A549 (cell line): ENCODE measurements around the gene DCTN3. TPM values are rescaled to one million over a fixed set of nuclear protein-coding genes. Genes with fewer than 3 reads are reported as not detected.

Experiments used
- ATAC-seq, 2 experiments: fragments of 200-7000 bp in 1 of 2; fragments of >200 bp in 1 of 2; cut with Nextera tagmentation in 1 of 2; cut with Tn5 transposase in 1 of 2; 3 replicates each; pipeline versions ENCODE4 v1.8.0 to v1.9.1; 2018 to 2020; ENCODE audit warnings: mild to moderate bottlenecking in 1 of 2, moderate library complexity in 1 of 2
- CTCF ChIA-PET: fragments of 300-600 bp; sonication (Branson Sonifier 250); formaldehyde crosslinking; extraction: SDS; loops from one replicate; lab custom pipeline; 2021; ENCODE audit warnings: antibody characterized with exemption, inconsistent platforms; lab: Yijun Ruan, JAX
- POLR2A ChIA-PET: fragments of 350-600 bp; formaldehyde crosslinking; extraction: SDS; loops from one replicate; lab custom pipeline; 2021; ENCODE audit warnings: antibody characterized with exemption, inconsistent platforms; lab: Yijun Ruan, JAX
- DNase-seq, 2 experiments: peaks; one replicate each; pipeline versions ENCODE4 v3.0.0 to v3.0.0-alpha.2; 2011 to 2016; ENCODE audit warnings: low read depth in 1 of 2, low spot score in 1 of 2
- FAIRE-seq: peaks from 2 replicates; lab custom pipeline; 2011; peaks lifted over from hg19 to GRCh38; lab: Jason Lieb, UNC
- H3K27ac ChIP-seq, 2 experiments: fragments of >200 bp; sonication (Bioruptor Twin); formaldehyde crosslinking; 3 replicates each; pipeline ENCODE4 v1.5.1; 2016 to 2017
- H3K4me1 ChIP-seq: fragments of >200 bp; sonication (Bioruptor Twin); formaldehyde crosslinking; 3 replicates; pipeline ENCODE4 v1.6.1; 2016
- H3K4me2 ChIP-seq: fragments of >200 bp; sonication (Bioruptor Twin); formaldehyde crosslinking; 3 replicates; pipeline ENCODE4 v1.6.1; 2016
- H3K4me3 ChIP-seq: fragments of >200 bp; sonication (Bioruptor Twin); formaldehyde crosslinking; 3 replicates; pipeline ENCODE4 v1.5.1; 2016
- H3K9me3 ChIP-seq: fragments of >200 bp; sonication (Bioruptor Twin); formaldehyde crosslinking; 3 replicates; pipeline ENCODE4 v1.6.1; 2016
- CHD2 ChIP-seq: fragments of 150-350 bp; IDR thresholded peaks from 2 replicates; pipeline ENCODE4 v1.6.1; 2014; ENCODE audit warnings: low read length; ENCODE audit not compliant: partially characterized antibody
- EHMT2 ChIP-seq: fragments of 200-600 bp; sonication (generic); IDR thresholded peaks from 2 replicates; pipeline ENCODE4 v1.6.1; 2016; ENCODE audit warnings: antibody characterized with exemption, low read depth, mild to moderate bottlenecking, moderate library complexity
- ESRRA ChIP-seq: fragments of 150-350 bp; IDR thresholded peaks from 2 replicates; pipeline ENCODE4 v1.6.1; 2014; ENCODE audit warnings: mild to moderate bottlenecking, low read length, borderline replicate concordance
- FOSB ChIP-seq: fragments of 250-450 bp; sonication (Bioruptor Pico); IDR thresholded peaks from 2 replicates; pipeline ENCODE4 v1.5.0; 2020; ENCODE audit warnings: mild to moderate bottlenecking, moderate library complexity
- HDAC2 ChIP-seq: fragments of 200-600 bp; sonication (generic); IDR thresholded peaks from 2 replicates; pipeline ENCODE4 v1.6.1; 2016
- HOXB13 ChIP-seq: fragments of 250-450 bp; sonication (Bioruptor Pico); IDR thresholded peaks from 2 replicates; pipeline ENCODE4 v1.5.0; 2020; ENCODE audit warnings: low read depth, mild to moderate bottlenecking, moderate library complexity
- KDM5A ChIP-seq: fragments of 200-600 bp; sonication (generic); IDR thresholded peaks from 2 replicates; pipeline ENCODE4 v1.6.1; 2016; ENCODE audit warnings: antibody characterized with exemption, mild to moderate bottlenecking
- PHF8 ChIP-seq: fragments of 200-600 bp; sonication (generic); IDR thresholded peaks from 2 replicates; pipeline ENCODE4 v1.6.1; 2016; ENCODE audit warnings: low read depth, mild to moderate bottlenecking, antibody characterized with exemption, moderate library complexity, borderline replicate concordance
- POLR2A ChIP-seq: IDR thresholded peaks from 2 replicates; pipeline ENCODE4 v1.6.1; 2012; ENCODE audit warnings: mild to moderate bottlenecking, low read length
- RARB ChIP-seq: fragments of 250-450 bp; sonication (Bioruptor Pico); IDR thresholded peaks from 2 replicates; pipeline ENCODE4 v1.8.0; 2021; ENCODE audit warnings: mild to moderate bottlenecking, moderate library complexity
- TFCP2L1 ChIP-seq: fragments of 250-450 bp; sonication (Bioruptor Pico); IDR thresholded peaks from 2 replicates; pipeline ENCODE4 v1.5.0; 2021; ENCODE audit warnings: mild to moderate bottlenecking
- TP53 ChIP-seq: fragments of 250-450 bp; sonication (Bioruptor Pico); IDR thresholded peaks from 2 replicates; pipeline ENCODE4 v1.5.0; 2021; ENCODE audit warnings: mild to moderate bottlenecking, moderate library complexity
- WGBS: methylation state at CpG from one replicate; pipeline ENCODE4 v1.1.6; 2017; ENCODE audit errors: missing lambda C conversion rate; 5-methylcytosine and 5-hydroxymethylcytosine counted together
- polyA plus RNA-seq, 4 experiments: library from polyadenylated mRNA; depleted of rRNA in 3 of 4; stranded (reverse); fragments of >200 nt; fragmentation: RNase III in 1 of 4; extraction: RNeasy Plus Mini Kit Qiagen cat#74134 plus additional on column Dnase treatment in 1 of 4; gene quantifications; 2 replicates in 3 of 4; 3 replicates in 1 of 4; pipeline ENCODE4 v1.2.3, GENCODE V29; 2011 to 2017
- TF ChIP-seq, protein P1 (sequence below): fragments of >200 bp; sonication (Bioruptor Twin); formaldehyde crosslinking; IDR thresholded peaks from 2 replicates; pipeline ENCODE4 v1.6.1; 2016
- TF ChIP-seq, protein P2 (sequence below): fragments of 250-450 bp; sonication (Bioruptor Pico); IDR thresholded peaks from 2 replicates; pipeline ENCODE4 v1.5.0; 2020; ENCODE audit warnings: low read depth, mild to moderate bottlenecking, moderate library complexity
- TF ChIP-seq, protein P3 (sequence below): fragments of 450-650 bp; IDR thresholded peaks from 2 replicates; pipeline ENCODE4 v1.6.1; 2014; ENCODE audit warnings: antibody characterized with exemption

DCTN3 gene
- polyA plus RNA-seq, 2 of the 4 experiments (the other 2 are of a cell fraction), result 74.3 to 92.9 TPM

GRCh38 chr9:34627716-34628655 is 7.7 kb upstream of the DCTN3 start:
- Histone ChIP-seq H3K4me3 (peak overlapping the region; percentile 49), H3K4me1 (peaks cover 13% of the 10 kb centered on the region; the same call in 1 of the 3 replicates), H3K4me2 (peak overlapping the region; percentile 95), H3K27ac (no peak overlapping the region), H3K9me3 (no peaks in the 10 kb centered on the region)
- no peak for TF ChIP-seq KDM5A
- no peak for TF ChIP-seq EHMT2
- WGBS, result 51% methylated on average over 19 of the region's 20 CpGs
- no peak for DNase-seq
- POLR2A ChIA-PET, result no interaction called here
- ATAC-seq, result peak in 1 of 2 experiments; percentile 3; a peak in 1 of 6 replicates
- FAIRE-seq, result no peak
- CTCF ChIA-PET, result interaction anchor here (0.7 to 13.3 kb wide), 3 partner anchors 17 to 37 kb away, joined by 3 to 429 read pairs (median 4); partner anchors contain the start of gene RPP25L

DNA sequence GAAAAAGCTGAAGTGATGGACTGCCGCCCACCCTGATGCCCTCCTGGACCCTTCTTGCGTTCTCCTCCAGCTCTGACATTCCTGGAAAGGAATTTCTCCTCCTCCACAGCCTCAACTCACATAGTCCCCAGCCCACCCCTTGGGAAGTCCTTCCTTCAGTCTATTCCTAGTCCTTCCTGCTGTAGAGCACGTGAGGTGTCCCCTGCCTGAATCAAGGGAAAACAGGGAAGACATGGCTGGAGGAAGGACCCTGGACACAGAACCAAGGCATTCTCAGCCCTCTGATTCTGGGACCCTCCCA is 4.8 kb upstream of the DCTN3 start:
- CTCF ChIA-PET, result interaction anchor here (1.1 to 7.4 kb wide), 7 partner anchors 9 to 33 kb away, joined by 5 to 118 read pairs (median 11); partner anchors contain the start of genes RPP25L and SIGMAR1
- POLR2A ChIA-PET, result interaction anchor here (1.9 kb wide), 1 partner anchor 13 kb away, joined by 6 read pairs; the partner anchor contains the start of gene SIGMAR1
- ATAC-seq, result no peak

DNA sequence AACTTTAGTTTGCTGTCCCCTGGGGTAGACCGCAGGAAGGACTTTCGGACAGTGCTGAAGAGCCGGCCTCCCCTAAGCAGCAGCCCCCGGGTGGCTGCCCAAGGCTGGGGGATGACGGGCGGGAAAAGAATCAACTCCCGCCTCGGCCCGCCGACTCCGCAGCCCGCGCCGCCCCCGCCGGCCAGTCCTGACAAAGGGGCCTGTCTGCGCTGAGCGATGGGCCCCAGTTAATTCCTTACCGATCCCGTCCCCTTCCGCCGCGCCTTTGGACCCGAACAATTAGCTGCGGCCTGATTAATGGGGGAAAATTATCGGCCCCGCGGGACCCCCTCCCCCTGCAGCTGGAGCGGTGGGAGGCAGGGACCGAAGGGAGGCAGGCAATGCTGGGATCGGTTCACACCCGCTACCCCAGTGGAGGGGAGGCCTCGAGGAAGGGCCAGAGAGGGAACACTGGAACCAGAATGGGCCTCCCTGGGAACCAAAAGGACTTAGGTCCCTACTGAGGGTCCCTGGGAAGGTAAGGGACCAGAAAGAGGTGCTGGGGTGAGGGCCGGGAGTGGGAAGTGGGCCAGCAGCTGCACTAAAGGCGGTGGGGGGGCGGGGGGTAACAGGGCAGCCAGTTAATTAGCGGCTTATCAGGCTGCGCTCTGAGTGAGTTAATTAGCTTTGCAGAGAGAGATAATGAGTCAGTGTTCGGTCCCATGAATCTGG is 4.3 kb upstream of the DCTN3 start:
- no peak overlapping the region for H3K27ac ChIP-seq
- ATAC-seq, result no peak
- H3K4me2 ChIP-seq, result no peak overlapping the region
- H3K9me3 ChIP-seq, result no peaks in the 10 kb centered on the region
- DNase-seq, result no peak
- TF ChIP-seq PHF8, result no peak
- no peak for TF ChIP-seq TP53 (CRISPR knock-in tag)
- TF ChIP-seq, protein P1, sequence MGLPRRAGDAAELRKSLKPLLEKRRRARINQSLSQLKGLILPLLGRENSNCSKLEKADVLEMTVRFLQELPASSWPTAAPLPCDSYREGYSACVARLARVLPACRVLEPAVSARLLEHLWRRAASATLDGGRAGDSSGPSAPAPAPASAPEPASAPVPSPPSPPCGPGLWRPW, result no peak
- no peak for TF ChIP-seq HOXB13
- no peak for TF ChIP-seq POLR2A
- TF ChIP-seq TFCP2L1 (CRISPR knock-in tag), result no peak
- TF ChIP-seq CHD2, result no peak
- no peak overlapping the region for H3K4me3 ChIP-seq
- peaks cover 6% of the 10 kb centered on the region; the same call in 1 of the 3 replicates for H3K4me1 ChIP-seq
- POLR2A ChIA-PET, result interaction anchor here (1.9 kb wide), 1 partner anchor 14 kb away, joined by 6 read pairs; the partner anchor contains the start of gene SIGMAR1
- FAIRE-seq, result no peak
- 74% methylated on average over 37 of the region's 39 CpGs for WGBS
- CTCF ChIA-PET, result interaction anchor here (1.1 to 7.4 kb wide), 7 partner anchors 8 to 78 kb away, joined by 4 to 118 read pairs (median 11); partner anchors contain the start of genes RPP25L and SIGMAR1

More for the DNA sequence above, 4.8 kb upstream of the DCTN3 start:
- FAIRE-seq (no peak), DNase-seq (no peak)
- Histone ChIP-seq H3K9me3 (no peaks in the 10 kb centered on the region), H3K4me1 (peaks cover 5% of the 10 kb centered on the region; the same call in 1 of the 3 replicates), H3K4me3 (no peak overlapping the region), H3K4me2 (no peak overlapping the region), H3K27ac (no peak overlapping the region)
- WGBS, result 62% methylated on average over 3 of the region's 3 CpGs
- TF ChIP-seq FOSB (CRISPR knock-in tag) (no peak), TP53 (CRISPR knock-in tag) (no peak), HOXB13 (no peak)
- TF ChIP-seq, protein P2, sequence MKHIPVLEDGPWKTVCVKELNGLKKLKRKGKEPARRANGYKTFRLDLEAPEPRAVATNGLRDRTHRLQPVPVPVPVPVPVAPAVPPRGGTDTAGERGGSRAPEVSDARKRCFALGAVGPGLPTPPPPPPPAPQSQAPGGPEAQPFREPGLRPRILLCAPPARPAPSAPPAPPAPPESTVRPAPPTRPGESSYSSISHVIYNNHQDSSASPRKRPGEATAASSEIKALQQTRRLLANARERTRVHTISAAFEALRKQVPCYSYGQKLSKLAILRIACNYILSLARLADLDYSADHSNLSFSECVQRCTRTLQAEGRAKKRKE (CRISPR knock-in tag), result no peak

- H3K4me2 ChIP-seq, result no peak overlapping the region
- FAIRE-seq, result no peak
- no peak overlapping the region for H3K27ac ChIP-seq
- H3K9me3 ChIP-seq, result no peaks in the 10 kb centered on the region
- WGBS, result 85% methylated on average over 50 of the region's 63 CpGs
- no peak overlapping the region for H3K4me3 ChIP-seq
- TF ChIP-seq RARB (CRISPR knock-in tag) (no peak), FOSB (CRISPR knock-in tag) (no peak), HOXB13 (no peak), HDAC2 (no peak), ESRRA (no peak)
- TF ChIP-seq, protein P3, sequence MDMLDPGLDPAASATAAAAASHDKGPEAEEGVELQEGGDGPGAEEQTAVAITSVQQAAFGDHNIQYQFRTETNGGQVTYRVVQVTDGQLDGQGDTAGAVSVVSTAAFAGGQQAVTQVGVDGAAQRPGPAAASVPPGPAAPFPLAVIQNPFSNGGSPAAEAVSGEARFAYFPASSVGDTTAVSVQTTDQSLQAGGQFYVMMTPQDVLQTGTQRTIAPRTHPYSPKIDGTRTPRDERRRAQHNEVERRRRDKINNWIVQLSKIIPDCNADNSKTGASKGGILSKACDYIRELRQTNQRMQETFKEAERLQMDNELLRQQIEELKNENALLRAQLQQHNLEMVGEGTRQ, result no peak
- TF ChIP-seq, all 56 proteins: peak for 0
- no peak for DNase-seq
- H3K4me1 ChIP-seq, result peaks cover 6% of the 10 kb centered on the region; the same call in 2 of the 3 replicates
- ChIA-PET POLR2A (interaction anchor here (0.6 kb wide), 1 partner anchor 246 kb away, joined by 4 read pairs; no protein-coding TSS in a partner anchor), CTCF (interaction anchor here (0.8 to 7.4 kb wide), 7 partner anchors 10 to 79 kb away, joined by 3 to 118 read pairs (median 4); partner anchors contain the start of genes RPP25L and SIGMAR1)
- ATAC-seq, result no peak
These were observed 3.3 kb upstream of the DCTN3 start for GRCh38 chr9:34623374-34624235.
